ENCODE results near the gene EIF2B4.

GRCh38 chr2:27393225-27393624 lies 23.1 kb upstream of the EIF2B4 start:
- TF ChIP-seq CTCF (IDR thresholded peaks at IDR 0.05) (no peak), POLR2AphosphoS5 (IDR thresholded peaks at IDR 0.05) (no peak), POLR2A (IDR thresholded peaks at IDR 0.05) (no peak)

Measured in suprapubic skin (tissue), 4 donors.